Measurements from ENCODE around the gene EVA1C. TPM values are rescaled to one million over a fixed set of nuclear protein-coding genes. Genes with fewer than 3 reads are reported as not detected.

The EVA1C gene
- total RNA-seq, 2 experiments from 2014 or later = 11.1 to 12.7 TPM

- no peaks in the 10 kb centered on the region for H3K4me1 Mint-ChIP-seq (ENCODE audit: low read depth)
- Histone ChIP-seq H3K27me3 (ENCODE audit: control insufficient read depth in 1 of 2, insufficient read depth in 2 of 2, low read length in 2 of 2) (no peaks in the 10 kb centered on the region), H3K4me1 (ENCODE audit: insufficient read depth, low read length) (no peaks in the 10 kb centered on the region), H3K36me3 (ENCODE audit: insufficient read depth, low read length) (no peaks in the 10 kb centered on the region), H3K9me3 (ENCODE audit: control insufficient read depth in 1 of 2, insufficient read depth in 1 of 2, low read length in 2 of 2) (peaks cover 0 to 5% of the 10 kb centered on the region in 2 experiments), H3K27ac (ENCODE audit: low read depth in 1 of 2, low read length in 2 of 2) (no peak overlapping the region), H3K4me3 (ENCODE audit: low read length) (no peak overlapping the region)
- no peak overlapping the region for H3K4me3 Mint-ChIP-seq
- peaks cover 4% of the 10 kb centered on the region for H3K36me3 Mint-ChIP-seq (ENCODE audit: low read depth)
- DNase-seq (no peak), ATAC-seq (ENCODE audit: poor library complexity) (no peak)
- ChIA-PET CTCF (no interaction called here), POLR2A (no interaction called here)
- H3K27me3 Mint-ChIP-seq = no peaks in the 10 kb centered on the region
- intact Hi-C loops (cut with DNase I, micrococcal nuclease) = no loop called here
- H3K9me3 Mint-ChIP-seq = no peaks in the 10 kb centered on the region
- H3K27ac Mint-ChIP-seq = no peak overlapping the region
- TF ChIP-seq, protein P1, sequence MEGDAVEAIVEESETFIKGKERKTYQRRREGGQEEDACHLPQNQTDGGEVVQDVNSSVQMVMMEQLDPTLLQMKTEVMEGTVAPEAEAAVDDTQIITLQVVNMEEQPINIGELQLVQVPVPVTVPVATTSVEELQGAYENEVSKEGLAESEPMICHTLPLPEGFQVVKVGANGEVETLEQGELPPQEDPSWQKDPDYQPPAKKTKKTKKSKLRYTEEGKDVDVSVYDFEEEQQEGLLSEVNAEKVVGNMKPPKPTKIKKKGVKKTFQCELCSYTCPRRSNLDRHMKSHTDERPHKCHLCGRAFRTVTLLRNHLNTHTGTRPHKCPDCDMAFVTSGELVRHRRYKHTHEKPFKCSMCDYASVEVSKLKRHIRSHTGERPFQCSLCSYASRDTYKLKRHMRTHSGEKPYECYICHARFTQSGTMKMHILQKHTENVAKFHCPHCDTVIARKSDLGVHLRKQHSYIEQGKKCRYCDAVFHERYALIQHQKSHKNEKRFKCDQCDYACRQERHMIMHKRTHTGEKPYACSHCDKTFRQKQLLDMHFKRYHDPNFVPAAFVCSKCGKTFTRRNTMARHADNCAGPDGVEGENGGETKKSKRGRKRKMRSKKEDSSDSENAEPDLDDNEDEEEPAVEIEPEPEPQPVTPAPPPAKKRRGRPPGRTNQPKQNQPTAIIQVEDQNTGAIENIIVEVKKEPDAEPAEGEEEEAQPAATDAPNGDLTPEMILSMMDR (IDR thresholded peaks at IDR 0.05) = no peak
Measured at GRCh38 chr21:32514275-32515055, 102.0 kb downstream of the EVA1C start.

GRCh38 chr21:32515874-32516273, 103.4 kb downstream of the EVA1C start:
- Mint-ChIP-seq H3K9me3 (no peaks in the 10 kb centered on the region), H3K27me3 (no peaks in the 10 kb centered on the region), H3K4me3 (no peak overlapping the region), H3K4me1 (ENCODE audit: low read depth) (no peaks in the 10 kb centered on the region), H3K36me3 (ENCODE audit: low read depth) (no peaks in the 10 kb centered on the region), H3K27ac (no peak overlapping the region)
- ChIA-PET POLR2A (no interaction called here), CTCF (interaction anchor here (1.5 kb wide), 1 partner anchor 53 kb away, joined by 3 read pairs; no protein-coding TSS in a partner anchor)
- DNase-seq (peak in 1 of 14 experiments; percentile 3), ATAC-seq (ENCODE audit: poor library complexity) (no peak)
- Histone ChIP-seq H3K9me3 (ENCODE audit: control insufficient read depth in 1 of 2, insufficient read depth in 1 of 2, low read length in 2 of 2) (peaks cover 0 to 10% of the 10 kb centered on the region in 2 experiments), H3K27me3 (ENCODE audit: control insufficient read depth in 1 of 2, insufficient read depth in 2 of 2, low read length in 2 of 2) (no peaks in the 10 kb centered on the region), H3K4me3 (ENCODE audit: low read length) (no peak overlapping the region), H3K27ac (ENCODE audit: low read depth in 1 of 2, low read length in 2 of 2) (no peak overlapping the region), H3K4me1 (ENCODE audit: insufficient read depth, low read length) (no peaks in the 10 kb centered on the region), H3K36me3 (ENCODE audit: insufficient read depth, low read length) (no peaks in the 10 kb centered on the region)
- intact Hi-C loops (cut with DNase I, micrococcal nuclease) = no loop called here
- TF ChIP-seq, protein P1 (IDR thresholded peaks at IDR 0.05) = no peak

GRCh38 chr21:32516756-32517649, 104.5 kb downstream of the EVA1C start:
- H3K4me1 Mint-ChIP-seq (ENCODE audit: low read depth) = no peaks in the 10 kb centered on the region
- no peak for ATAC-seq (ENCODE audit: poor library complexity)

More at GRCh38 chr21:32516756-32517649, 104.5 kb downstream of the EVA1C start:
- Mint-ChIP-seq H3K27ac (no peak overlapping the region), H3K4me3 (no peak overlapping the region), H3K36me3 (ENCODE audit: low read depth) (no peaks in the 10 kb centered on the region), H3K27me3 (no peaks in the 10 kb centered on the region), H3K9me3 (no peaks in the 10 kb centered on the region)
- no peak overlapping the region for H3K27ac ChIP-seq (ENCODE audit: low read depth in 1 of 2, low read length in 2 of 2)
- ChIA-PET POLR2A (no interaction called here), CTCF (interaction anchor here (1.5 kb wide), 1 partner anchor 52 kb away, joined by 3 read pairs; no protein-coding TSS in a partner anchor)
- no peak overlapping the region for H3K4me3 ChIP-seq (ENCODE audit: low read length)
- intact Hi-C loops (cut with DNase I, micrococcal nuclease) = no loop called here
- H3K4me1 ChIP-seq (ENCODE audit: insufficient read depth, low read length) = no peaks in the 10 kb centered on the region
- peaks cover 0 to 10% of the 10 kb centered on the region in 2 experiments for H3K9me3 ChIP-seq (ENCODE audit: control insufficient read depth in 1 of 2, insufficient read depth in 1 of 2, low read length in 2 of 2)
- no peaks in the 10 kb centered on the region for H3K36me3 ChIP-seq (ENCODE audit: insufficient read depth, low read length)
- TF ChIP-seq, protein P1 (IDR thresholded peaks at IDR 0.05) = no peak
- DNase-seq = no peak
- H3K27me3 ChIP-seq (ENCODE audit: control insufficient read depth in 1 of 2, insufficient read depth in 2 of 2, low read length in 2 of 2) = no peaks in the 10 kb centered on the region
